CD8-positive, alpha-beta memory T cell (primary cell): ENCODE measurements around the gene RABGAP1. TPM values are rescaled to one million over a fixed set of nuclear protein-coding genes. Genes with fewer than 3 reads are reported as not detected.

Experiments used
- CTCF ChIA-PET: fragments of 350-600 bp; sonication (Branson Sonifier 250); formaldehyde crosslinking; loops from one replicate; lab custom pipeline; 2021; ENCODE audit warnings: antibody characterized with exemption; lab: Charles Lee
- POLR2A ChIA-PET: fragments of 350-600 bp; sonication (Branson Sonifier 250); formaldehyde crosslinking; loops from one replicate; lab custom pipeline; 2021; ENCODE audit warnings: antibody characterized with exemption; lab: Charles Lee
- DNase-seq, 5 donors: peaks; one replicate each; pipeline versions ENCODE4 v3.0.0 to v3.0.0-alpha.2; 2020 to 2022; ENCODE audit warnings: mixed read lengths in 1 of 5
- H3K27ac ChIP-seq: one replicate; pipeline ENCODE4 v1.7.0; 2013; ENCODE audit warnings: low read depth, mild to moderate bottlenecking, low read length, moderate library complexity
- H3K27me3 ChIP-seq: 2 replicates; pipeline ENCODE4 v1.7.0; 2013; ENCODE audit warnings: low read length, mild to moderate bottlenecking; ENCODE audit not compliant: insufficient read depth, poor library complexity, severe bottlenecking
- H3K36me3 ChIP-seq: 2 replicates; pipeline ENCODE4 v1.7.0; 2013; ENCODE audit warnings: mild to moderate bottlenecking, low read length, moderate library complexity; ENCODE audit not compliant: insufficient read depth
- H3K4me1 ChIP-seq: 2 replicates; pipeline ENCODE4 v1.7.0; 2013; ENCODE audit warnings: mild to moderate bottlenecking, low read length, moderate library complexity; ENCODE audit not compliant: insufficient read depth
- H3K4me3 ChIP-seq: 2 replicates; pipeline ENCODE4 v1.7.0; 2013; ENCODE audit warnings: mild to moderate bottlenecking, low read length
- H3K9me3 ChIP-seq: 2 replicates; pipeline ENCODE4 v1.7.0; 2013; ENCODE audit warnings: mild to moderate bottlenecking, low read length
- H3K27ac Mint-ChIP-seq, 8 donors: one replicate each; pipeline ENCODE4 v1.8.0; 2020 to 2021; ENCODE audit warnings: mixed read lengths in 8 of 8, mild to moderate bottlenecking in 6 of 8, inconsistent platforms in 3 of 8, moderate library complexity in 3 of 8
- H3K27me3 Mint-ChIP-seq, 2 donors: one replicate each; pipeline ENCODE4 v1.8.0; 2020 to 2021; ENCODE audit warnings: mixed read lengths in 2 of 2, mild to moderate bottlenecking in 1 of 2, moderate library complexity in 1 of 2
- H3K36me3 Mint-ChIP-seq, 3 donors: one replicate each; pipeline ENCODE4 v1.8.0; 2020 to 2021; ENCODE audit warnings: mixed read lengths in 3 of 3, inconsistent platforms in 1 of 3, mild to moderate bottlenecking in 1 of 3
- H3K4me1 Mint-ChIP-seq, 3 donors: one replicate each; pipeline ENCODE4 v1.8.0; 2020 to 2021; ENCODE audit warnings: mixed read lengths in 3 of 3, inconsistent platforms in 1 of 3, mild to moderate bottlenecking in 1 of 3
- H3K4me3 Mint-ChIP-seq, 7 donors: one replicate each; pipeline ENCODE4 v1.8.0; 2020 to 2021; ENCODE audit warnings: mixed read lengths in 7 of 7, mild to moderate bottlenecking in 6 of 7, moderate library complexity in 4 of 7, inconsistent platforms in 2 of 7
- H3K9me3 Mint-ChIP-seq, 5 donors: one replicate each; pipeline ENCODE4 v1.8.0; 2020 to 2022; ENCODE audit warnings: mixed read lengths in 5 of 5, mild to moderate bottlenecking in 3 of 5, moderate library complexity in 2 of 5, inconsistent platforms in 1 of 5
- polyA plus RNA-seq: library from polyadenylated mRNA; unstranded; fragments of 300-500 nt; fragmentation: Illumina TruSeq; gene quantifications from one replicate; pipeline ENCODE4 v1.2.3, GENCODE V29; 2021
- total RNA-seq, 2 experiments: library from RNA; stranded (reverse); gene quantifications; one replicate each; pipeline ENCODE4 v1.2.3, GENCODE V29; 2021

Gene RABGAP1
- total and polyA plus RNA-seq, 3 experiments from 2014 or later, result 20.7 to 24.3 (median 22.2) TPM

DNA sequence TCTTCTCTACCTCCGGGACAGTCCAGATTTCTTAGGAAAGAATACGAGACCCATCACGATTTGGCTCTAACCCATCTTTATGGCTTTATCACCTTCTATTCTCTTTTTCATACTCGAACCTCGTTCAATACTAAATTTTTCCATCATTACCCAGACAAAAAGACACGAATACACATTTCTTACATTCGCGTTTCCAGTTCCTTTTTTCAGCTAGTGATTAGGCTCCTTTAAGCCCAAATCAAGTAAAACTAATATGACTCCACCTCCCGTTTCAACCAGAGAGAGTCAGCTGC is 28.2 kb upstream of the RABGAP1 start:
- Histone ChIP-seq H3K9me3 (no peaks in the 10 kb centered on the region), H3K4me3 (peak overlapping the region; percentile 99), H3K27ac (peak overlapping the region; percentile 91), H3K36me3 (peaks cover 21% of the 10 kb centered on the region), H3K27me3 (no peaks in the 10 kb centered on the region), H3K4me1 (peaks cover 20% of the 10 kb centered on the region)
- Mint-ChIP-seq H3K27ac (peak overlapping the region; percentile 92 to 100 (median 99)), H3K9me3 (no peaks in the 10 kb centered on the region), H3K4me1 (peaks cover 24 to 41% (median 38%) of the 10 kb centered on the region in 3 donors), H3K36me3 (peaks cover 0 to 46% (median 13%) of the 10 kb centered on the region in 3 donors), H3K27me3 (peaks cover 0 to 2% of the 10 kb centered on the region in 2 donors), H3K4me3 (peak overlapping the region; percentile 89 to 100 (median 97))
- ChIA-PET CTCF (interaction anchor here (0.9 to 2.0 kb wide), 8 partner anchors 8 to 437 kb away, joined by 3 to 10 read pairs (median 4); partner anchors contain the start of genes PDCL, RABGAP1, RC3H2 and ZBTB26), POLR2A (interaction anchor here (0.5 to 2.2 kb wide), 9 partner anchors 8 to 84 kb away, joined by 3 to 21 read pairs (median 7); partner anchors contain the start of genes PDCL, RABGAP1, RC3H2 and ZBTB26)
- DNase-seq, result no peak

DNA sequence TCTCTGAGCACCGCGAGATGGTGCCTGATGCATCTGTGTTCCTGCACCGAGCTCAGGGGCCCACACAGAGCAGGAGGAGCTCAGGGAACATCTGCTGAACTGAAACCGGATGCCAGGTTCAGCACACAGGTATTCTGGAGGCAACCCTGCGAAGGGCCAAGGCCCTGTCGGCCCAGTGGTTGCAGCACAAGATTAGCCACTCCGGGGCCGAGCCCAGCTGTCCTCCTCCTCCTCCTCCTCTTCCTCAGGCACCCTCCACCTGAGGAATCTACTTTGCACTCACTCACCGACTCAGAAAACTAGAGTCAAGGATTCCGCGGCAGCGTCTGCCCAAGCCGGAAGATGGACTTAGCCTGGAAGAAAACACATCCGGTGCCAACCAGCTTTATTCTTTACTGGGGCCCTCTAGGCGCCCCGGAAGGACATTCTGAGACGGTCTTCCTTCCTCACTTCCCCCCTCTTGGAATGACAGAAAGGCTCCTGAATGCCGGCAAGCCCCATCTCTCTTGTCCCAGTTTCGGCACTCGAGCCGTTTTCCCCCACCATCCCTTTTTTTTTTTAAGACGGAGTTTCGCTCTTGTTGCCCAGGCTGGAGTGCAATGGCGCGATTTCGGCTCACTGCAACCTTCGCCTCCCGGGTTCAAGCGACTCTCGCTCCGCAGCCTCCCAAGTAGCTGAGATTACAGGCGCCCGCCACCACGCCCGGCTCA is 27.7 kb upstream of the RABGAP1 start, which contains the start of gene ZBTB6:
Gene ZBTB6, minus strand, starts transcription at position 360 of the 710 bp plus-strand sequence. CDS start 1,251 bp downstream, outside the sequence.
- H3K27ac Mint-ChIP-seq, result peak within 1 kb of the TSS; percentile 92 to 100 (median 99)

GRCh38 chr9:122918310-122918709 is 22.5 kb upstream of the RABGAP1 start:
- Histone ChIP-seq H3K4me1 (peaks cover 4% of the 10 kb centered on the region), H3K9me3 (no peaks in the 10 kb centered on the region), H3K36me3 (peaks cover 6% of the 10 kb centered on the region), H3K27ac (no peak overlapping the region), H3K27me3 (no peaks in the 10 kb centered on the region), H3K4me3 (no peak overlapping the region)
- H3K4me3 Mint-ChIP-seq, result no peak overlapping the region
- H3K9me3 Mint-ChIP-seq, result no peaks in the 10 kb centered on the region
- DNase-seq, result no peak
- peaks cover 0 to 40% (median 17%) of the 10 kb centered on the region in 3 donors for H3K36me3 Mint-ChIP-seq
- no peak overlapping the region for H3K27ac Mint-ChIP-seq
- no peaks in the 10 kb centered on the region for H3K27me3 Mint-ChIP-seq
- ChIA-PET CTCF (no interaction called here), POLR2A (no interaction called here)
- H3K4me1 Mint-ChIP-seq, result peaks cover 3 to 11% (median 10%) of the 10 kb centered on the region in 3 donors

More for the DNA sequence above, 27.7 kb upstream of the RABGAP1 start, which contains the start of gene ZBTB6:
- DNase-seq, result peak; percentile 52 to 82 (median 74)
- Mint-ChIP-seq H3K4me1 (peaks cover 24 to 41% (median 38%) of the 10 kb centered on the region in 3 donors), H3K4me3 (peak within 1 kb of the TSS; percentile 89 to 100 (median 97)), H3K9me3 (no peaks in the 10 kb centered on the region), H3K27me3 (peaks cover 0 to 2% of the 10 kb centered on the region in 2 donors), H3K36me3 (peaks cover 0 to 42% (median 13%) of the 10 kb centered on the region in 3 donors)
- Histone ChIP-seq H3K4me3 (peak within 1 kb of the TSS; percentile 99), H3K4me1 (peaks cover 20% of the 10 kb centered on the region), H3K27me3 (no peaks in the 10 kb centered on the region), H3K36me3 (peaks cover 21% of the 10 kb centered on the region), H3K9me3 (no peaks in the 10 kb centered on the region), H3K27ac (peak within 1 kb of the TSS; percentile 91)
- ChIA-PET CTCF (interaction anchor here (0.9 to 2.0 kb wide), 8 partner anchors 8 to 437 kb away, joined by 3 to 10 read pairs (median 4); partner anchors contain the start of genes PDCL, RABGAP1, RC3H2 and ZBTB26), POLR2A (interaction anchor here (0.5 to 2.2 kb wide), 9 partner anchors 9 to 85 kb away, joined by 3 to 21 read pairs (median 7); partner anchors contain the start of genes PDCL, RABGAP1, RC3H2 and ZBTB26)

DNA sequence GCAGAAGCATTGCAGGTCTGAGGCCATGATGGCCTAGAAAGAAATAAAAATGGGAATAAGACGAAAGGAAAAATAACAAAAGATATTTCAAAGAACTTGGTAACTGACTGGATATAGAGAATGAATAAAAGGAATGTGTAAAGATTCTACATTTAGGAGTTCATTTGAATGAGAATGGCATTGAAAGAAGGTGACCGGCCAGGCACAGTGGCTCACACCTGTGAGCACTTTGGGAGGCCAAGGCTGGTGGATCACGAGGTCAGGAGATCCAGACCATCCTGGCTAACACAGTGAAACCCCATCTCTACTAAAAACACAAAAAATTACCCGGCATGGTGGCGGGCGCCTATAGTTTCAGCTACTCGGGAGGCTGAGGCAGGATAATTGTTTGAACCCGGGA is 18.1 kb upstream of the RABGAP1 start:
- no peak for DNase-seq
- ChIA-PET CTCF (no interaction called here), POLR2A (no interaction called here)
- Mint-ChIP-seq H3K36me3 (peaks cover 0 to 44% (median 17%) of the 10 kb centered on the region in 3 donors), H3K4me1 (peaks cover 8 to 17% (median 8%) of the 10 kb centered on the region in 3 donors), H3K4me3 (no peak overlapping the region), H3K27ac (no peak overlapping the region), H3K27me3 (no peaks in the 10 kb centered on the region), H3K9me3 (no peaks in the 10 kb centered on the region)
- Histone ChIP-seq H3K36me3 (peaks cover 6% of the 10 kb centered on the region), H3K4me1 (no peaks in the 10 kb centered on the region), H3K4me3 (no peak overlapping the region), H3K27ac (no peak overlapping the region), H3K27me3 (no peaks in the 10 kb centered on the region), H3K9me3 (no peaks in the 10 kb centered on the region)

DNA sequence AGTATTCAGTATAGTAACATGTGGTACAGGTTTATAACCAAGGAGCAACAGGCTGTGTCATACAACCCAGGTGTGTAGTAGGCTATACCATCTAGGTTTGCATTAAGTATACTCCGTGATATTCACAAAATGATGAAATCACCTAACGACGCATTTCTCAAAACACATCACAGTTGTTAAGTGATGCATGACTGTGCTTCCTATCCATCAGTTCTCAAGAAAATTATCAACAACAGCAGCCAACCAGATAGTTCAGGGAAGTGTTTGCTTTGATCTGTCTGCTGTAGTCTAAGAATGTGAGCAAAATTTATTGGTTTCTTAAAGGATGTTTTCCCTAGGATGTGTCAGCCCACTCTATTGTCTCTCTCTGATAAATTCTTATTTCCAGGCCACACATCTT is 16.9 kb upstream of the RABGAP1 start:
- ChIA-PET POLR2A (interaction anchor here (0.5 kb wide), 1 partner anchor 96 kb away, joined by 6 read pairs; no protein-coding TSS in a partner anchor), CTCF (no interaction called here)
- Histone ChIP-seq H3K9me3 (no peaks in the 10 kb centered on the region), H3K4me1 (no peaks in the 10 kb centered on the region), H3K4me3 (no peak overlapping the region), H3K36me3 (peaks cover 6% of the 10 kb centered on the region), H3K27ac (no peak overlapping the region), H3K27me3 (no peaks in the 10 kb centered on the region)
- no peaks in the 10 kb centered on the region for H3K27me3 Mint-ChIP-seq
- H3K9me3 Mint-ChIP-seq, result no peaks in the 10 kb centered on the region
- H3K4me1 Mint-ChIP-seq, result peaks cover 8 to 17% (median 8%) of the 10 kb centered on the region in 3 donors
- H3K36me3 Mint-ChIP-seq, result peaks cover 0 to 36% (median 12%) of the 10 kb centered on the region in 3 donors
- no peak for DNase-seq
- H3K4me3 Mint-ChIP-seq, result no peak overlapping the region
- H3K27ac Mint-ChIP-seq, result no peak overlapping the region

- Histone ChIP-seq H3K4me3 (no peak overlapping the region), H3K27ac (no peak overlapping the region)
- CTCF ChIA-PET, result interaction anchor here (1.4 to 1.5 kb wide), 2 partner anchors 17 to 420 kb away, joined by 5 read pairs; partner anchors contain the start of gene ZBTB6
Measured at GRCh38 chr9:122929796-122930354, 10.9 kb upstream of the RABGAP1 start.

DNA sequence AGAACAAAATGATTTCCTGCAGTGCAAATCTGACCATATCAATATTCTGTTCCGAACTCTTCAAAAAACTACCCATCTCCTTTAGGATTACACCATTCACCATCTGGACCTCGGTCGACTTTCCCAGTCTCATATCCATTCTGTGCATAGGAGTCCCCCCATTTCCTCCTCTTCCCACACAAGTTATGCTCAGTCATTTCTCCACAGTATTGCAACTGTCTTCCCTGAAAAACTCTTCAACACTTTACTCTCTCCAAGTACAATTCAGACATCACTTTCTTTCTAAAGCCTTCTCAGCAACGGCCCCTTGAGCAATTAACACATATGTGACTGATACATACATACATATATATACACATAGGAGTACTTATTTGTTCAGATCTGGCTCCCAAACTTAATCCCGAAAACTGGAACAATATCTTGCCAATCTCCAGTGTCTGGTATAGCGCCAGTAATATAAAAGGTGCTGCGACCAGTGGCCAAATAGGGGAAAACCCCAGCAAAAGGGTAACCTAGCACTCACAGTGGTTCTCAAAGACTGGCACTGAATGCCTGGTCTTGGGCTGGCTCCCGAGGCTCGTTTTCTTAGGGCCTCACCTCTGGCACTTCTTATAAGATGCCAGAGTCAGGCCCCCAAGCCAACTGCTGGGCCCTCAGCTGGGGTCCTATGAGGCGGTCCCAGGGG is 10.1 kb upstream of the RABGAP1 start:
- Mint-ChIP-seq H3K27me3 (no peaks in the 10 kb centered on the region), H3K27ac (peak overlapping the region in 1 of 8 donors; percentile 93), H3K9me3 (no peaks in the 10 kb centered on the region), H3K4me1 (peaks cover 23 to 30% (median 24%) of the 10 kb centered on the region in 3 donors), H3K4me3 (no peak overlapping the region), H3K36me3 (peaks cover 0 to 12% (median 0%) of the 10 kb centered on the region in 3 donors)
- H3K9me3 ChIP-seq, result no peaks in the 10 kb centered on the region
- no peaks in the 10 kb centered on the region for H3K27me3 ChIP-seq
- H3K4me1 ChIP-seq, result peaks cover 29% of the 10 kb centered on the region
- H3K27ac ChIP-seq, result peak overlapping the region; percentile 78
- H3K36me3 ChIP-seq, result no peaks in the 10 kb centered on the region
- DNase-seq, result no peak
- CTCF ChIA-PET, result interaction anchor here (1.2 to 1.5 kb wide), 3 partner anchors 15 to 419 kb away, joined by 4 to 8 read pairs (median 5); partner anchors contain the start of gene ZBTB6
- POLR2A ChIA-PET, result interaction anchor here (1.2 to 3.6 kb wide), 3 partner anchors 10 to 26 kb away, joined by 4 to 29 read pairs (median 16); partner anchors contain the start of genes RABGAP1 and RC3H2
- H3K4me3 ChIP-seq, result peak overlapping the region; percentile 79

More at GRCh38 chr9:122929796-122930354, 10.9 kb upstream of the RABGAP1 start:
- H3K9me3 ChIP-seq, result no peaks in the 10 kb centered on the region
- Mint-ChIP-seq H3K9me3 (no peaks in the 10 kb centered on the region), H3K36me3 (peaks cover 0 to 9% (median 0%) of the 10 kb centered on the region in 3 donors), H3K4me3 (no peak overlapping the region), H3K4me1 (peaks cover 20 to 26% (median 22%) of the 10 kb centered on the region in 3 donors), H3K27ac (no peak overlapping the region), H3K27me3 (no peaks in the 10 kb centered on the region)
- no peak for DNase-seq
- H3K4me1 ChIP-seq, result peaks cover 29% of the 10 kb centered on the region
- POLR2A ChIA-PET, result interaction anchor here (3.6 kb wide), 2 partner anchors 11 to 25 kb away, joined by 16 to 29 read pairs; partner anchors contain the start of genes RABGAP1 and RC3H2
- H3K36me3 ChIP-seq, result no peaks in the 10 kb centered on the region
- no peaks in the 10 kb centered on the region for H3K27me3 ChIP-seq
